Lung microvascular endothelial cell (primary cell): ENCODE results near the gene TBC1D8. TPM values are rescaled to one million over a fixed set of nuclear protein-coding genes. Genes with fewer than 3 reads are reported as not detected.

Source experiments
- DNase-seq, 2 donors: peaks; one replicate each; pipeline versions ENCODE4 v3.0.0 to v3.0.0-alpha.2; 2010; ENCODE audit warnings: low read depth in 2 of 2
- total RNA-seq: library from RNA; depleted of rRNA; stranded (reverse); fragments of >200 nt; gene quantifications from 2 replicates; pipeline ENCODE4 v1.2.1, GENCODE V29; 2014

TBC1D8 gene
- total RNA-seq, 1 donor from 2014 or later: 96.8 TPM

- DNase-seq: no peak
Observed at GRCh38 chr2:101135412-101136296, 15.5 kb downstream of the TBC1D8 start.

- peak in 1 of 2 donors; percentile 36 for DNase-seq
Observed at GRCh38 chr2:101133492-101134100, 17.6 kb downstream of the TBC1D8 start.

- DNase-seq: no peak
Observed at GRCh38 chr2:101132202-101132601, 19.0 kb downstream of the TBC1D8 start.

- DNase-seq: no peak
Observed at GRCh38 chr2:101130081-101130480, 21.1 kb downstream of the TBC1D8 start.

GRCh38 chr2:101127319-101128056 is 23.7 kb downstream of the TBC1D8 start:
- DNase-seq: no peak

- DNase-seq: no peak
Observed at GRCh38 chr2:101125808-101126207, 25.4 kb downstream of the TBC1D8 start.

- DNase-seq: peak; percentile 42 to 62
Observed at GRCh38 chr2:101125374-101125773, 25.8 kb downstream of the TBC1D8 start.

GRCh38 chr2:101124643-101125366 is 26.4 kb downstream of the TBC1D8 start:
- peak; percentile 96 to 99 for DNase-seq

GRCh38 chr2:101123795-101124471 is 27.2 kb downstream of the TBC1D8 start:
- DNase-seq: peak; percentile 47 to 76

- no peak for DNase-seq
Observed at GRCh38 chr2:101121174-101121573, 30.0 kb downstream of the TBC1D8 start.

- peak; percentile 88 to 89 for DNase-seq
Observed at GRCh38 chr2:101120124-101120996, 30.8 kb downstream of the TBC1D8 start.

- DNase-seq: peak in 1 of 2 donors; percentile 73
Observed at GRCh38 chr2:101119431-101119830, 31.8 kb downstream of the TBC1D8 start.

GRCh38 chr2:101116841-101117552 is 34.2 kb downstream of the TBC1D8 start:
- DNase-seq: no peak

GRCh38 chr2:101116348-101116747 is 34.8 kb downstream of the TBC1D8 start:
- no peak for DNase-seq

- DNase-seq: no peak
Observed at GRCh38 chr2:101115664-101116063, 35.5 kb downstream of the TBC1D8 start.

- DNase-seq: no peak
Observed at GRCh38 chr2:101114815-101115214, 36.4 kb downstream of the TBC1D8 start.

- DNase-seq: no peak
Observed at GRCh38 chr2:101114268-101114783, 36.9 kb downstream of the TBC1D8 start.

- no peak for DNase-seq
Observed at GRCh38 chr2:101113441-101114267, 37.5 kb downstream of the TBC1D8 start.
